Measurements from ENCODE around the gene APOL2. TPM values are rescaled to one million over a fixed set of nuclear protein-coding genes. Genes with fewer than 3 reads are reported as not detected.
"Not testable (repeated sequence)": the region's sequence is repeated elsewhere in the genome, so short reads cannot be mapped to it uniquely, and the experiment has no call there.

The APOL2 gene
- total RNA-seq, 1 donor from 2014 or later, result 7.1 TPM

- no peak for DNase-seq (ENCODE audit: low read depth)
- Histone ChIP-seq H3K36me3 (ENCODE audit: control insufficient read depth, insufficient read depth, low read length) (no peaks in the 10 kb centered on the region), H3K4me3 (ENCODE audit: low read depth, low read length) (no peak within 1 kb of the TSS), H3K27me3 (ENCODE audit: control insufficient read depth, insufficient read depth, low read length) (peaks cover 2% of the 10 kb centered on the region)
- no peak for FAIRE-seq
- TF ChIP-seq CTCF (IDR thresholded peaks at IDR 0.05; ENCODE audit: insufficient read depth, low read length, severe bottlenecking), result no peak
Observed at GRCh38 chr22:36201630-36202319, 37.6 kb downstream of the APOL2 start, which contains the start of gene APOL4. APOL4 (minus strand) TSS chr22:36201809; CDS start chr22:36201734, 75 bp downstream.

- DNase-seq (ENCODE audit: low read depth); H3K36me3 ChIP-seq (ENCODE audit: control insufficient read depth, insufficient read depth, low read length); H3K4me3 ChIP-seq (ENCODE audit: low read depth, low read length); H3K27me3 ChIP-seq (ENCODE audit: control insufficient read depth, insufficient read depth, low read length); FAIRE-seq: not testable (repeated sequence)
Observed at GRCh38 chr22:36201025-36201424, 38.3 kb downstream of the APOL2 start.

- DNase-seq (ENCODE audit: low read depth), result no peak
- FAIRE-seq, result no peak
- Histone ChIP-seq H3K36me3 (ENCODE audit: control insufficient read depth, insufficient read depth, low read length) (no peaks in the 10 kb centered on the region), H3K4me3 (ENCODE audit: low read depth, low read length) (no peak overlapping the region), H3K27me3 (ENCODE audit: control insufficient read depth, insufficient read depth, low read length) (peaks cover 2% of the 10 kb centered on the region)
- TF ChIP-seq CTCF (IDR thresholded peaks at IDR 0.05; ENCODE audit: insufficient read depth, low read length, severe bottlenecking), result peak; percentile 7
Observed at GRCh38 chr22:36199001-36199551, 40.3 kb downstream of the APOL2 start.

GRCh38 chr22:36198536-36198935 is 40.8 kb downstream of the APOL2 start:
- H3K36me3 ChIP-seq (ENCODE audit: control insufficient read depth, insufficient read depth, low read length), result no peaks in the 10 kb centered on the region
- DNase-seq (ENCODE audit: low read depth) (no peak), FAIRE-seq (no peak)
- no peak overlapping the region for H3K4me3 ChIP-seq (ENCODE audit: low read depth, low read length)
- TF ChIP-seq CTCF (IDR thresholded peaks at IDR 0.05; ENCODE audit: insufficient read depth, low read length, severe bottlenecking), result no peak
- peaks cover 2% of the 10 kb centered on the region for H3K27me3 ChIP-seq (ENCODE audit: control insufficient read depth, insufficient read depth, low read length)

- FAIRE-seq, result no peak
- DNase-seq (ENCODE audit: low read depth), result no peak
- no peak for TF ChIP-seq CTCF (IDR thresholded peaks at IDR 0.05; ENCODE audit: insufficient read depth, low read length, severe bottlenecking)
Observed at GRCh38 chr22:36197514-36198146, 41.7 kb downstream of the APOL2 start.

GRCh38 chr22:36197065-36197440 is 42.3 kb downstream of the APOL2 start:
- no peak overlapping the region for H3K4me3 ChIP-seq (ENCODE audit: low read depth, low read length)
- no peak for DNase-seq (ENCODE audit: low read depth)
- H3K36me3 ChIP-seq (ENCODE audit: control insufficient read depth, insufficient read depth, low read length), result no peaks in the 10 kb centered on the region
- peaks cover 2% of the 10 kb centered on the region for H3K27me3 ChIP-seq (ENCODE audit: control insufficient read depth, insufficient read depth, low read length)
- no peak for TF ChIP-seq CTCF (IDR thresholded peaks at IDR 0.05; ENCODE audit: insufficient read depth, low read length, severe bottlenecking)
- FAIRE-seq, result no peak

More at GRCh38 chr22:36197514-36198146, 41.7 kb downstream of the APOL2 start:
- Histone ChIP-seq H3K4me3 (ENCODE audit: low read depth, low read length) (no peak overlapping the region), H3K27me3 (ENCODE audit: control insufficient read depth, insufficient read depth, low read length) (peaks cover 2% of the 10 kb centered on the region), H3K36me3 (ENCODE audit: control insufficient read depth, insufficient read depth, low read length) (no peaks in the 10 kb centered on the region)

Measured in bronchial epithelial cell (primary cell).